Cardiac muscle cell (in vitro differentiated cells and primary cell): ENCODE data around the gene TFB1M. TPM values are rescaled to one million over a fixed set of nuclear protein-coding genes. Genes with fewer than 3 reads are reported as not detected.

Experiments
- DNase-seq, 2 donors: peaks; one replicate each; pipeline versions ENCODE4 v3.0.0 to v3.0.0-alpha.2; 2010 to 2017; ENCODE audit warnings: low read depth in 1 of 2, low spot score in 1 of 2
- H3K27ac ChIP-seq: fragments of 200-600 bp; sonication (generic); 2 replicates; pipeline ENCODE4 v1.5.1; 2016
- H3K27me3 ChIP-seq: fragments of 200-600 bp; sonication (generic); 2 replicates; pipeline ENCODE4 v1.6.0; 2016; ENCODE audit warnings: control low read depth
- H3K36me3 ChIP-seq: fragments of 200-600 bp; sonication (generic); 2 replicates; pipeline ENCODE4 v1.5.1; 2016; ENCODE audit warnings: control low read depth
- H3K4me1 ChIP-seq: fragments of 200-600 bp; sonication (generic); 2 replicates; pipeline ENCODE4 v1.8.1; 2017; ENCODE audit warnings: low read depth, mild to moderate bottlenecking, mixed run types
- H3K4me3 ChIP-seq: fragments of 200-600 bp; sonication (generic); 2 replicates; pipeline ENCODE4 v1.5.1; 2016; ENCODE audit warnings: mild to moderate bottlenecking
- H3K9me3 ChIP-seq: fragments of 200-600 bp; sonication (generic); 2 replicates; pipeline ENCODE4 v1.5.1; 2017; ENCODE audit warnings: low read depth, mild to moderate bottlenecking, control low read depth
- polyA plus RNA-seq: library from polyadenylated mRNA; unstranded; fragments of >200 nt; fragmentation: Nextera tagmentation; extraction: Ambion mirVana; gene quantifications from 2 replicates; pipeline ENCODE4 v1.2.1, GENCODE V29; 2016
- total RNA-seq: library from RNA; depleted of rRNA; stranded (reverse); fragments of >200 nt; gene quantifications from 2 replicates; pipeline ENCODE4 v1.2.3, GENCODE V29; 2016
- TF ChIP-seq, protein P1 (sequence below): IDR thresholded peaks from 2 replicates; pipeline ENCODE4 v1.5.1; 2012; ENCODE audit warnings: low read depth, mild to moderate bottlenecking, low read length

The TFB1M gene
- total and polyA plus RNA-seq, 2 experiments from 2014 or later = 14.8 to 22.0 TPM

- Histone ChIP-seq H3K4me3 (no peak overlapping the region), H3K27ac (no peak overlapping the region), H3K9me3 (no peaks in the 10 kb centered on the region), H3K4me1 (no peaks in the 10 kb centered on the region), H3K36me3 (no peaks in the 10 kb centered on the region), H3K27me3 (no peaks in the 10 kb centered on the region)
- DNase-seq = no peak
- TF ChIP-seq, protein P1, sequence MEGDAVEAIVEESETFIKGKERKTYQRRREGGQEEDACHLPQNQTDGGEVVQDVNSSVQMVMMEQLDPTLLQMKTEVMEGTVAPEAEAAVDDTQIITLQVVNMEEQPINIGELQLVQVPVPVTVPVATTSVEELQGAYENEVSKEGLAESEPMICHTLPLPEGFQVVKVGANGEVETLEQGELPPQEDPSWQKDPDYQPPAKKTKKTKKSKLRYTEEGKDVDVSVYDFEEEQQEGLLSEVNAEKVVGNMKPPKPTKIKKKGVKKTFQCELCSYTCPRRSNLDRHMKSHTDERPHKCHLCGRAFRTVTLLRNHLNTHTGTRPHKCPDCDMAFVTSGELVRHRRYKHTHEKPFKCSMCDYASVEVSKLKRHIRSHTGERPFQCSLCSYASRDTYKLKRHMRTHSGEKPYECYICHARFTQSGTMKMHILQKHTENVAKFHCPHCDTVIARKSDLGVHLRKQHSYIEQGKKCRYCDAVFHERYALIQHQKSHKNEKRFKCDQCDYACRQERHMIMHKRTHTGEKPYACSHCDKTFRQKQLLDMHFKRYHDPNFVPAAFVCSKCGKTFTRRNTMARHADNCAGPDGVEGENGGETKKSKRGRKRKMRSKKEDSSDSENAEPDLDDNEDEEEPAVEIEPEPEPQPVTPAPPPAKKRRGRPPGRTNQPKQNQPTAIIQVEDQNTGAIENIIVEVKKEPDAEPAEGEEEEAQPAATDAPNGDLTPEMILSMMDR = no peak
These were observed 37.2 kb upstream of the TFB1M start for GRCh38 chr6:155351273-155352129.

GRCh38 chr6:155349956-155350355, 35.7 kb upstream of the TFB1M start:
- Histone ChIP-seq H3K4me1 (no peaks in the 10 kb centered on the region), H3K27me3 (no peaks in the 10 kb centered on the region), H3K27ac (no peak overlapping the region), H3K4me3 (no peak overlapping the region), H3K36me3 (no peaks in the 10 kb centered on the region), H3K9me3 (no peaks in the 10 kb centered on the region)
- DNase-seq = no peak
- TF ChIP-seq, protein P1 = no peak

DNA sequence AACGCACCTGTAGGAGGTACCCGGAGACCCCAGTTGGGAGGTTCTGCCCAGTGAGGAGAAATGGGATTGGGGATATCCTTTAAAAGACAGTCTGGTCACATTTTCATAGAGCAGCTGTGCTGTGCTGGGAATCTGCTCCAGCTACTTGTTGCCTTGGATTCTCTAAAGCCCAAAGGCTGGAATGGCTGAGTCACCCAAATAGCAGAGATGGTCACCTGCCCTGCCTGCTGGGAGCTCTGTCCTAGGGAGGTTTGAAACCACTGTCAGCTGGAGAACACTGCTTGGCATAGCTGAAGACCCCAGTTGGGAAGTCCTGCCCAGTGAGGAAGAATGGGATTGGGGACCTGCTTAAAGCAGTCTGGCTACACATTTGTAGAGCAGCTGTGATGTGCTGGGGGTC, 34.8 kb upstream of the TFB1M start:
- H3K36me3 ChIP-seq = no peaks in the 10 kb centered on the region
- no peaks in the 10 kb centered on the region for H3K27me3 ChIP-seq
- no peak for DNase-seq
- no peaks in the 10 kb centered on the region for H3K4me1 ChIP-seq
- no peak overlapping the region for H3K4me3 ChIP-seq
- no peaks in the 10 kb centered on the region for H3K9me3 ChIP-seq
- H3K27ac ChIP-seq = no peak overlapping the region
- TF ChIP-seq, protein P1 = no peak

DNA sequence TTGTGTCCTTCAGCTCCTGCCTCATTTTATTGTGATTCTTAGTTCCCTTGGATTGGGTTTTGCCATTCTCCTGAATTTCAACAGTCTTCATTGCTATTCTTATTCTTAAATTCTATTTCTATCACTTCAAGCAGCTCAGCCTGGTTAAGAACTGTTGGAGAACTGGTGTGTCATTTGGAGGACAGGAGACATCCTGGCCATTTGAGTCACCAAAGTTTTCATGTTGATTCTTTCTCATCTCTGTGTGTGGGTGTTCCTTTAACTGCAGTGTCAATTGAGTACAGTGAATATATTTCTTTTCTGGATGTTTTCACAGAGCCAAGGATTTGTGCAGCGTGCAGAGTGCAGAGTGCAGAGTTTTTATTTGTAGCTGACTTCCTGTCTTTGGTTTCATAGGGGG, 33.5 kb upstream of the TFB1M start:
- H3K4me3 ChIP-seq = no peak overlapping the region
- no peaks in the 10 kb centered on the region for H3K36me3 ChIP-seq
- H3K27ac ChIP-seq = no peak overlapping the region
- no peak for DNase-seq
- H3K27me3 ChIP-seq = no peaks in the 10 kb centered on the region
- TF ChIP-seq, protein P1 = no peak
- no peaks in the 10 kb centered on the region for H3K9me3 ChIP-seq
- H3K4me1 ChIP-seq = no peaks in the 10 kb centered on the region

GRCh38 chr6:155346957-155347356, 32.7 kb upstream of the TFB1M start:
- no peaks in the 10 kb centered on the region for H3K36me3 ChIP-seq
- no peak overlapping the region for H3K27ac ChIP-seq
- TF ChIP-seq, protein P1 = no peak
- H3K4me3 ChIP-seq = no peak overlapping the region
- no peaks in the 10 kb centered on the region for H3K4me1 ChIP-seq
- no peaks in the 10 kb centered on the region for H3K9me3 ChIP-seq
- DNase-seq = no peak
- H3K27me3 ChIP-seq = no peaks in the 10 kb centered on the region
